GM23338 (cell line): ENCODE data around the gene VEGFC. TPM values are rescaled to one million over a fixed set of nuclear protein-coding genes. Genes with fewer than 3 reads are reported as not detected.

ENCODE experiments used
- ATAC-seq: fragments of 200-7000 bp; cut with Tn5 transposase; 3 replicates; pipeline ENCODE4 v1.9.1; 2020
- DNase-seq: peaks from one replicate; pipeline ENCODE4 v3.0.0-alpha.2; 2015; ENCODE audit warnings: low spot score
- H2AFZ ChIP-seq: fragments of 200-600 bp; sonication (generic); 2 replicates; pipeline ENCODE4 v1.8.0; 2016; ENCODE audit warnings: antibody characterized with exemption, mild to moderate bottlenecking, moderate library complexity
- H3F3A ChIP-seq: fragments of 200-600 bp; sonication (generic); replicated peaks from 2 replicates; pipeline ENCODE4 v1.8.0; 2017; ENCODE audit warnings: antibody characterized with exemption, mixed run types, low read depth
- H3K27ac ChIP-seq: fragments of 200-600 bp; sonication (generic); 2 replicates; pipeline ENCODE4 v1.6.1; 2016; ENCODE audit warnings: low read depth
- H3K27me3 ChIP-seq: fragments of 200-600 bp; sonication (generic); 2 replicates; pipeline ENCODE4 v1.8.0; 2016; ENCODE audit warnings: mild to moderate bottlenecking, mixed run types, moderate library complexity; ENCODE audit not compliant: insufficient read depth
- H3K36me3 ChIP-seq: fragments of 200-600 bp; sonication (generic); 2 replicates; pipeline ENCODE4 v1.8.0; 2016; ENCODE audit warnings: mild to moderate bottlenecking; ENCODE audit not compliant: insufficient read depth
- H3K4me1 ChIP-seq: fragments of 200-600 bp; sonication (generic); 2 replicates; pipeline ENCODE4 v1.8.0; 2016; ENCODE audit warnings: mild to moderate bottlenecking, moderate library complexity; ENCODE audit not compliant: insufficient read depth
- H3K4me2 ChIP-seq: fragments of 200-600 bp; sonication (generic); 2 replicates; pipeline ENCODE4 v1.7.1; 2017; ENCODE audit warnings: mixed run types
- H3K4me3 ChIP-seq: fragments of 200-600 bp; sonication (generic); 2 replicates; pipeline ENCODE4 v1.6.1; 2016; ENCODE audit warnings: mixed run types
- H3K79me2 ChIP-seq: fragments of 200-600 bp; sonication (generic); replicated peaks from 2 replicates; pipeline ENCODE4 v1.8.0; 2017; ENCODE audit warnings: mild to moderate bottlenecking; ENCODE audit not compliant: insufficient read depth
- H3K9me2 ChIP-seq: fragments of 200-600 bp; sonication (generic); 2 replicates; pipeline ENCODE4 v1.8.0; 2017; ENCODE audit not compliant: insufficient read depth
- H4K20me1 ChIP-seq: fragments of 200-600 bp; sonication (generic); replicated peaks from 2 replicates; pipeline ENCODE4 v1.8.0; 2017; ENCODE audit warnings: mild to moderate bottlenecking; ENCODE audit not compliant: insufficient read depth
- H3K27ac Mint-ChIP-seq: 2 replicates; pipeline ENCODE4 v1.8.0; 2020; ENCODE audit warnings: inconsistent platforms, mild to moderate bottlenecking, moderate library complexity, mixed read lengths
- H3K27me3 Mint-ChIP-seq: 3 replicates; pipeline ENCODE4 v1.8.0; 2022; ENCODE audit warnings: low read depth, mild to moderate bottlenecking, moderate library complexity, mixed read lengths, inconsistent platforms; ENCODE audit not compliant: insufficient read depth, poor library complexity
- H3K36me3 Mint-ChIP-seq: 3 replicates; pipeline ENCODE4 v1.8.0; 2021; ENCODE audit warnings: low read depth, mild to moderate bottlenecking, inconsistent platforms, moderate library complexity, mixed read lengths
- H3K4me1 Mint-ChIP-seq: 3 replicates; pipeline ENCODE4 v1.8.0; 2020; ENCODE audit warnings: mild to moderate bottlenecking, inconsistent platforms, mixed read lengths
- H3K4me3 Mint-ChIP-seq: 3 replicates; pipeline ENCODE4 v1.8.0; 2021; ENCODE audit warnings: moderate library complexity, mild to moderate bottlenecking, inconsistent platforms, mixed read lengths
- H3K9me3 Mint-ChIP-seq: 3 replicates; pipeline ENCODE4 v1.8.0; 2020; ENCODE audit warnings: moderate library complexity, mild to moderate bottlenecking, inconsistent platforms, mixed read lengths
- CREB1 ChIP-seq: fragments of 250-450 bp; sonication (Bioruptor Pico); IDR thresholded peaks from 2 replicates; pipeline ENCODE4 v1.5.0; 2020; ENCODE audit warnings: low read depth, mild to moderate bottlenecking, moderate library complexity
- EZH2 ChIP-seq: fragments of 200-600 bp; sonication (generic); IDR thresholded peaks from one replicate; pipeline ENCODE4 v1.8.0; 2017; ENCODE audit warnings: antibody characterized with exemption, mild to moderate bottlenecking, low read depth; ENCODE audit not compliant: unreplicated experiment
- EZH2phosphoT487 ChIP-seq: fragments of 200-600 bp; sonication (generic); IDR thresholded peaks from one replicate; pipeline ENCODE4 v1.8.1; 2018; ENCODE audit warnings: antibody characterized with exemption; ENCODE audit not compliant: unreplicated experiment
- JUNB ChIP-seq: IDR thresholded peaks from one replicate; pipeline ENCODE4 v1.6.1; 2016; ENCODE audit warnings: antibody characterized with exemption; ENCODE audit not compliant: unreplicated experiment
- NANOG ChIP-seq: IDR thresholded peaks from 2 replicates; pipeline ENCODE4 v1.6.1; 2016; ENCODE audit warnings: antibody characterized with exemption, borderline replicate concordance
- POLR2AphosphoS5 ChIP-seq: IDR thresholded peaks from 2 replicates; pipeline ENCODE4 v1.6.1; 2016; ENCODE audit warnings: antibody characterized with exemption, low read depth
- STAT1 ChIP-seq: IDR thresholded peaks from one replicate; pipeline ENCODE4 v1.6.1; 2016; ENCODE audit warnings: antibody characterized with exemption; ENCODE audit not compliant: unreplicated experiment
- ZNF114 ChIP-seq: fragments of 250-450 bp; sonication (Bioruptor Pico); IDR thresholded peaks from 2 replicates; pipeline ENCODE4 v1.5.0; 2020; ENCODE audit warnings: mild to moderate bottlenecking, moderate library complexity
- ZNF331 ChIP-seq: fragments of 250-450 bp; sonication (Bioruptor Pico); IDR thresholded peaks from 2 replicates; pipeline ENCODE4 v1.5.0; 2020; ENCODE audit warnings: low read depth, mild to moderate bottlenecking, moderate library complexity
- polyA plus RNA-seq: library from polyadenylated mRNA; unstranded; fragments of >200 nt; fragmentation: Nextera tagmentation; extraction: Ambion mirVana; gene quantifications from 2 replicates; pipeline ENCODE4 v1.2.1, GENCODE V29; 2016
- total RNA-seq: library from RNA; depleted of rRNA; stranded (reverse); fragments of >200 nt; shearing (Covaris generic); gene quantifications from 2 replicates; pipeline ENCODE4 v1.2.3, GENCODE V29; 2014
- TF ChIP-seq, protein P1 (sequence below): IDR thresholded peaks from one replicate; pipeline ENCODE4 v1.6.1; 2018; ENCODE audit warnings: antibody characterized with exemption; ENCODE audit not compliant: unreplicated experiment
- TF ChIP-seq, protein P2 (sequence below): IDR thresholded peaks from 2 replicates; pipeline ENCODE4 v1.6.1; 2016; ENCODE audit warnings: antibody characterized with exemption
- TF ChIP-seq, protein P3 (sequence below): fragments of 250-450 bp; sonication (Bioruptor Pico); IDR thresholded peaks from 2 replicates; pipeline ENCODE4 v1.5.0; 2020; ENCODE audit warnings: mild to moderate bottlenecking, moderate library complexity
- TF ChIP-seq, protein P4 (sequence below), 2 experiments: fragments of 200-600 bp in 1 of 2; sonication (generic) in 1 of 2; conservative IDR thresholded peaks; 2 replicates each; pipeline versions ENCODE4 v1.5.1 to v1.6.1; 2016 to 2017; ENCODE audit warnings: antibody characterized with exemption in 2 of 2, low read depth in 2 of 2, mild to moderate bottlenecking in 2 of 2, moderate library complexity in 1 of 2

Gene VEGFC
- total and polyA plus RNA-seq, 2 experiments from 2014 or later, result 0.87 to 1.1 TPM

DNA sequence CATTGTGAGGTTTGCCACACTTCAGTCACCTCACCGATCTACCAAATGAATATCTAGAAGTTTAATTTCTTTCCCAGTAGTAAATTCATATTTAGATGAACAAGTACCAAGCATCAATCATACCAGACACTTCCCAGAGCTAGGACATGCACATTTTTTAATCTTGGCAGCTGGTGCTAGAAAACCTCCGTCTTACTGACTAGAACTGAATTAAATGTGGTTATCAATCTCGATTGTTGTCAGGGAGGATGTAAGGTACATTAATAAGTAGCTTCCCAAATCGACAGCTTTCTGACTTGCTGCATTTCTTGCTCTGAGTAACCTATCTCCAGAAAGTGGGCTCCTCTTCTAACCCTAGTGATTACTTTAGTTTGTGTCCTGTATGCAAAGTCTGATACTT, 34.4 kb downstream of the VEGFC start:
- Mint-ChIP-seq H3K36me3 (no peaks in the 10 kb centered on the region), H3K27ac (no peak overlapping the region), H3K4me1 (no peaks in the 10 kb centered on the region; the same call in 2 of the 3 replicates), H3K4me3 (no peak overlapping the region), H3K9me3 (no peaks in the 10 kb centered on the region), H3K27me3 (no peaks in the 10 kb centered on the region)
- Histone ChIP-seq H3K79me2 (no peaks in the 10 kb centered on the region; the same call in 1 of the 2 replicates), H3K27ac (no peak overlapping the region), H3K9me2 (no peaks in the 10 kb centered on the region), H3K27me3 (no peaks in the 10 kb centered on the region), H3K4me2 (no peak overlapping the region), H2AFZ (no peak overlapping the region), H3K4me3 (no peak overlapping the region), H3K4me1 (no peaks in the 10 kb centered on the region), H4K20me1 (no peaks in the 10 kb centered on the region), H3F3A (no peaks in the 10 kb centered on the region), H3K36me3 (no peaks in the 10 kb centered on the region)
- no peak for ATAC-seq
- DNase-seq, result no peak
- TF ChIP-seq, protein P1, sequence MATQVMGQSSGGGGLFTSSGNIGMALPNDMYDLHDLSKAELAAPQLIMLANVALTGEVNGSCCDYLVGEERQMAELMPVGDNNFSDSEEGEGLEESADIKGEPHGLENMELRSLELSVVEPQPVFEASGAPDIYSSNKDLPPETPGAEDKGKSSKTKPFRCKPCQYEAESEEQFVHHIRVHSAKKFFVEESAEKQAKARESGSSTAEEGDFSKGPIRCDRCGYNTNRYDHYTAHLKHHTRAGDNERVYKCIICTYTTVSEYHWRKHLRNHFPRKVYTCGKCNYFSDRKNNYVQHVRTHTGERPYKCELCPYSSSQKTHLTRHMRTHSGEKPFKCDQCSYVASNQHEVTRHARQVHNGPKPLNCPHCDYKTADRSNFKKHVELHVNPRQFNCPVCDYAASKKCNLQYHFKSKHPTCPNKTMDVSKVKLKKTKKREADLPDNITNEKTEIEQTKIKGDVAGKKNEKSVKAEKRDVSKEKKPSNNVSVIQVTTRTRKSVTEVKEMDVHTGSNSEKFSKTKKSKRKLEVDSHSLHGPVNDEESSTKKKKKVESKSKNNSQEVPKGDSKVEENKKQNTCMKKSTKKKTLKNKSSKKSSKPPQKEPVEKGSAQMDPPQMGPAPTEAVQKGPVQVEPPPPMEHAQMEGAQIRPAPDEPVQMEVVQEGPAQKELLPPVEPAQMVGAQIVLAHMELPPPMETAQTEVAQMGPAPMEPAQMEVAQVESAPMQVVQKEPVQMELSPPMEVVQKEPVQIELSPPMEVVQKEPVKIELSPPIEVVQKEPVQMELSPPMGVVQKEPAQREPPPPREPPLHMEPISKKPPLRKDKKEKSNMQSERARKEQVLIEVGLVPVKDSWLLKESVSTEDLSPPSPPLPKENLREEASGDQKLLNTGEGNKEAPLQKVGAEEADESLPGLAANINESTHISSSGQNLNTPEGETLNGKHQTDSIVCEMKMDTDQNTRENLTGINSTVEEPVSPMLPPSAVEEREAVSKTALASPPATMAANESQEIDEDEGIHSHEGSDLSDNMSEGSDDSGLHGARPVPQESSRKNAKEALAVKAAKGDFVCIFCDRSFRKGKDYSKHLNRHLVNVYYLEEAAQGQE, result no peak
- TF ChIP-seq POLR2AphosphoS5 (no peak), NANOG (no peak), CREB1 (CRISPR knock-in tag) (no peak), ZNF331 (CRISPR knock-in tag) (no peak), JUNB (no peak), STAT1 (no peak), EZH2 (no peak), EZH2phosphoT487 (no peak), ZNF114 (CRISPR knock-in tag) (no peak)
- TF ChIP-seq, protein P2, sequence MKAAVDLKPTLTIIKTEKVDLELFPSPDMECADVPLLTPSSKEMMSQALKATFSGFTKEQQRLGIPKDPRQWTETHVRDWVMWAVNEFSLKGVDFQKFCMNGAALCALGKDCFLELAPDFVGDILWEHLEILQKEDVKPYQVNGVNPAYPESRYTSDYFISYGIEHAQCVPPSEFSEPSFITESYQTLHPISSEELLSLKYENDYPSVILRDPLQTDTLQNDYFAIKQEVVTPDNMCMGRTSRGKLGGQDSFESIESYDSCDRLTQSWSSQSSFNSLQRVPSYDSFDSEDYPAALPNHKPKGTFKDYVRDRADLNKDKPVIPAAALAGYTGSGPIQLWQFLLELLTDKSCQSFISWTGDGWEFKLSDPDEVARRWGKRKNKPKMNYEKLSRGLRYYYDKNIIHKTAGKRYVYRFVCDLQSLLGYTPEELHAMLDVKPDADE, result no peak
- TF ChIP-seq, protein P3, sequence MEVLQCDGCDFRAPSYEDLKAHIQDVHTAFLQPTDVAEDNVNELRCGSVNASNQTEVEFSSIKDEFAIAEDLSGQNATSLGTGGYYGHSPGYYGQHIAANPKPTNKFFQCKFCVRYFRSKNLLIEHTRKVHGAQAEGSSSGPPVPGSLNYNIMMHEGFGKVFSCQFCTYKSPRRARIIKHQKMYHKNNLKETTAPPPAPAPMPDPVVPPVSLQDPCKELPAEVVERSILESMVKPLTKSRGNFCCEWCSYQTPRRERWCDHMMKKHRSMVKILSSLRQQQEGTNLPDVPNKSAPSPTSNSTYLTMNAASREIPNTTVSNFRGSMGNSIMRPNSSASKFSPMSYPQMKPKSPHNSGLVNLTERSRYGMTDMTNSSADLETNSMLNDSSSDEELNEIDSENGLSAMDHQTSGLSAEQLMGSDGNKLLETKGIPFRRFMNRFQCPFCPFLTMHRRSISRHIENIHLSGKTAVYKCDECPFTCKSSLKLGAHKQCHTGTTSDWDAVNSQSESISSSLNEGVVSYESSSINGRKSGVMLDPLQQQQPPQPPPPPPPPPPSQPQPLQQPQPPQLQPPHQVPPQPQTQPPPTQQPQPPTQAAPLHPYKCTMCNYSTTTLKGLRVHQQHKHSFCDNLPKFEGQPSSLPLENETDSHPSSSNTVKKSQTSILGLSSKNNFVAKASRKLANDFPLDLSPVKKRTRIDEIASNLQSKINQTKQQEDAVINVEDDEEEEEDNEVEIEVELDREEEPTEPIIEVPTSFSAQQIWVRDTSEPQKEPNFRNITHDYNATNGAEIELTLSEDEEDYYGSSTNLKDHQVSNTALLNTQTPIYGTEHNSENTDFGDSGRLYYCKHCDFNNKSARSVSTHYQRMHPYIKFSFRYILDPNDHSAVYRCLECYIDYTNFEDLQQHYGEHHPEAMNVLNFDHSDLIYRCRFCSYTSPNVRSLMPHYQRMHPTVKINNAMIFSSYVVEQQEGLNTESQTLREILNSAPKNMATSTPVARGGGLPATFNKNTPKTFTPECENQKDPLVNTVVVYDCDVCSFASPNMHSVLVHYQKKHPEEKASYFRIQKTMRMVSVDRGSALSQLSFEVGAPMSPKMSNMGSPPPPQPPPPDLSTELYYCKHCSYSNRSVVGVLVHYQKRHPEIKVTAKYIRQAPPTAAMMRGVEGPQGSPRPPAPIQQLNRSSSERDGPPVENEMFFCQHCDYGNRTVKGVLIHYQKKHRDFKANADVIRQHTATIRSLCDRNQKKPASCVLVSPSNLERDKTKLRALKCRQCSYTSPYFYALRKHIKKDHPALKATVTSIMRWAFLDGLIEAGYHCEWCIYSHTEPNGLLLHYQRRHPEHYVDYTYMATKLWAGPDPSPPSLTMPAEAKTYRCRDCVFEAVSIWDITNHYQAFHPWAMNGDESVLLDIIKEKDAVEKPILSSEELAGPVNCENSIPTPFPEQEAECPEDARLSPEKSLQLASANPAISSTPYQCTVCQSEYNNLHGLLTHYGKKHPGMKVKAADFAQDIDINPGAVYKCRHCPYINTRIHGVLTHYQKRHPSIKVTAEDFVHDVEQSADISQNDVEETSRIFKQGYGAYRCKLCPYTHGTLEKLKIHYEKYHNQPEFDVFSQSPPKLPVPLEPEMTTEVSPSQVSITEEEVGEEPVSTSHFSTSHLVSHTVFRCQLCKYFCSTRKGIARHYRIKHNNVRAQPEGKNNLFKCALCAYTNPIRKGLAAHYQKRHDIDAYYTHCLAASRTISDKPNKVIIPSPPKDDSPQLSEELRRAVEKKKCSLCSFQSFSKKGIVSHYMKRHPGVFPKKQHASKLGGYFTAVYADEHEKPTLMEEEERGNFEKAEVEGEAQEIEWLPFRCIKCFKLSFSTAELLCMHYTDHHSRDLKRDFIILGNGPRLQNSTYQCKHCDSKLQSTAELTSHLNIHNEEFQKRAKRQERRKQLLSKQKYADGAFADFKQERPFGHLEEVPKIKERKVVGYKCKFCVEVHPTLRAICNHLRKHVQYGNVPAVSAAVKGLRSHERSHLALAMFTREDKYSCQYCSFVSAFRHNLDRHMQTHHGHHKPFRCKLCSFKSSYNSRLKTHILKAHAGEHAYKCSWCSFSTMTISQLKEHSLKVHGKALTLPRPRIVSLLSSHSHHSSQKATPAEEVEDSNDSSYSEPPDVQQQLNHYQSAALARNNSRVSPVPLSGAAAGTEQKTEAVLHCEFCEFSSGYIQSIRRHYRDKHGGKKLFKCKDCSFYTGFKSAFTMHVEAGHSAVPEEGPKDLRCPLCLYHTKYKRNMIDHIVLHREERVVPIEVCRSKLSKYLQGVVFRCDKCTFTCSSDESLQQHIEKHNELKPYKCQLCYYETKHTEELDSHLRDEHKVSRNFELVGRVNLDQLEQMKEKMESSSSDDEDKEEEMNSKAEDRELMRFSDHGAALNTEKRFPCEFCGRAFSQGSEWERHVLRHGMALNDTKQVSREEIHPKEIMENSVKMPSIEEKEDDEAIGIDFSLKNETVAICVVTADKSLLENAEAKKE (CRISPR knock-in tag), result no peak
- TF ChIP-seq, protein P4, sequence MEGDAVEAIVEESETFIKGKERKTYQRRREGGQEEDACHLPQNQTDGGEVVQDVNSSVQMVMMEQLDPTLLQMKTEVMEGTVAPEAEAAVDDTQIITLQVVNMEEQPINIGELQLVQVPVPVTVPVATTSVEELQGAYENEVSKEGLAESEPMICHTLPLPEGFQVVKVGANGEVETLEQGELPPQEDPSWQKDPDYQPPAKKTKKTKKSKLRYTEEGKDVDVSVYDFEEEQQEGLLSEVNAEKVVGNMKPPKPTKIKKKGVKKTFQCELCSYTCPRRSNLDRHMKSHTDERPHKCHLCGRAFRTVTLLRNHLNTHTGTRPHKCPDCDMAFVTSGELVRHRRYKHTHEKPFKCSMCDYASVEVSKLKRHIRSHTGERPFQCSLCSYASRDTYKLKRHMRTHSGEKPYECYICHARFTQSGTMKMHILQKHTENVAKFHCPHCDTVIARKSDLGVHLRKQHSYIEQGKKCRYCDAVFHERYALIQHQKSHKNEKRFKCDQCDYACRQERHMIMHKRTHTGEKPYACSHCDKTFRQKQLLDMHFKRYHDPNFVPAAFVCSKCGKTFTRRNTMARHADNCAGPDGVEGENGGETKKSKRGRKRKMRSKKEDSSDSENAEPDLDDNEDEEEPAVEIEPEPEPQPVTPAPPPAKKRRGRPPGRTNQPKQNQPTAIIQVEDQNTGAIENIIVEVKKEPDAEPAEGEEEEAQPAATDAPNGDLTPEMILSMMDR (conservative IDR thresholded peaks at IDR 0.05; ENCODE audit: low read depth in 2 of 2), result no peak
